Parathyroid adenoma (tissue), 2 donors: ENCODE data around the gene L2HGDH.

Source experiments
- H2AFZ ChIP-seq: fragments of 300-600 bp; sonication (generic); one replicate; pipeline ENCODE4 v1.7.0; 2017; ENCODE audit warnings: antibody characterized with exemption, mild to moderate bottlenecking
- H3K27ac ChIP-seq: fragments of 300-600 bp; sonication (generic); one replicate; pipeline ENCODE4 v1.7.0; 2017
- H3K27me3 ChIP-seq: fragments of 300-600 bp; sonication (generic); one replicate; pipeline ENCODE4 v1.7.0; 2017; ENCODE audit warnings: low read length; ENCODE audit not compliant: control insufficient read depth, insufficient read depth
- H3K36me3 ChIP-seq: fragments of 300-600 bp; sonication (generic); one replicate; pipeline ENCODE4 v1.7.0; 2017; ENCODE audit warnings: low read length; ENCODE audit not compliant: control insufficient read depth, insufficient read depth
- H3K4me1 ChIP-seq: fragments of 300-600 bp; sonication (generic); one replicate; pipeline ENCODE4 v1.7.0; 2017; ENCODE audit warnings: control low read depth
- H3K4me2 ChIP-seq: fragments of 300-600 bp; sonication (generic); one replicate; pipeline ENCODE4 v1.7.0; 2017; ENCODE audit warnings: low read length
- H3K4me3 ChIP-seq: fragments of 300-600 bp; sonication (generic); one replicate; pipeline ENCODE4 v1.7.0; 2017; ENCODE audit warnings: low read depth, low read length
- H3K79me2 ChIP-seq: fragments of 300-600 bp; sonication (generic); one replicate; pipeline ENCODE4 v1.7.0; 2017; ENCODE audit warnings: control low read depth
- H3K9ac ChIP-seq: fragments of 300-600 bp; sonication (generic); one replicate; pipeline ENCODE4 v1.7.0; 2017; ENCODE audit warnings: mild to moderate bottlenecking
- H3K9me3 ChIP-seq: fragments of 300-600 bp; sonication (generic); one replicate; pipeline ENCODE4 v1.7.0; 2017; ENCODE audit warnings: low read length; ENCODE audit not compliant: control insufficient read depth
- CTCF ChIP-seq: fragments of 300-600 bp; sonication (generic); IDR thresholded peaks from one replicate; pipeline ENCODE4 v1.7.0; 2017; ENCODE audit warnings: antibody characterized with exemption, mild to moderate bottlenecking
- donor health status: primary hyperparathyroidism.

L2HGDH gene

DNA sequence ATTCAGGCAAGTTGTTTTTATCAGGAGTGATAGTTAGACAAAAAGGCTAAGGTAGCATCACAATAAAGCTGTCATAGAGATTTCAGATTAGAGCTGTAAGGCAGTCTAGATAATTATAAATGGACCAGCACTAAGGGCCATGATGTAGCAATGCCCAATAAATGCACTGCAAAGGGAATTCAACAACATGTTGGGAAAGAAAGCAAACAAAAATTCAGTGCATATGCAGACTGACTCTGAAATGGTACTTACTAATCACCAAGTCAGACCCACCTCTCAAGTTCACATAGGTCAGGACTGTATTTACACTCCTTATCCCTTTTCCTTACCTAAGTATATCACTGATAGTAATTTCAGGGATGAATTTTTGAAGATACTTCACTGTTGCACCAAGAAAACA, 47.0 kb downstream of the L2HGDH start:
- TF ChIP-seq CTCF = no peak
- Histone ChIP-seq H3K79me2 (no peaks in the 10 kb centered on the region), H3K27me3 (no peaks in the 10 kb centered on the region), H2AFZ (no peak overlapping the region), H3K9me3 (no peaks in the 10 kb centered on the region), H3K9ac (no peak overlapping the region), H3K36me3 (no peaks in the 10 kb centered on the region), H3K4me2 (no peak overlapping the region), H3K4me3 (no peak overlapping the region), H3K4me1 (no peaks in the 10 kb centered on the region), H3K27ac (no peak overlapping the region)

DNA sequence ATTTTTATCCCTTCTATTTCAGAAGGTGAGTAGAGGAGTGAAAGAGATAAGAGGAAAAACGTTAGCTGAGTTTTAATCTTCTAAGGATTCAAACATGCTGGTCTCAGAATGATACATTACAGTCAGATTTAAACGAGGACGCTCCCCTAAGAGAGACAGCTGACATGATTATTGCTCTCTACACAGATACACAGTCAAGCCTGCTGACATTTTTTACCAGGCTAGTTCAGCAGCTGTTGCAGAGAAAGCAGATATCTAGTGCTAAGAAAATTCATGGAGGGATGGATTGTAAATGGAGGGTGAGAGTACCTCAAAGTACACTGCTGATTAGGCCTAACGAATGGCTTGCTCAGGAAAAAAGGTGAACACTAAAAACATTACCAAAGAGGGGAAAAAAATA, 48.7 kb downstream of the L2HGDH start:
- no peak overlapping the region for H3K9ac ChIP-seq
- no peak overlapping the region for H2AFZ ChIP-seq
- H3K4me3 ChIP-seq = no peak overlapping the region
- H3K4me1 ChIP-seq = no peaks in the 10 kb centered on the region
- H3K27ac ChIP-seq = no peak overlapping the region
- no peak for TF ChIP-seq CTCF
- H3K4me2 ChIP-seq = no peak overlapping the region
- H3K9me3 ChIP-seq = no peaks in the 10 kb centered on the region
- H3K36me3 ChIP-seq = no peaks in the 10 kb centered on the region
- H3K79me2 ChIP-seq = no peaks in the 10 kb centered on the region
- no peaks in the 10 kb centered on the region for H3K27me3 ChIP-seq

- Histone ChIP-seq H3K27ac (no peak overlapping the region), H3K4me2 (no peak overlapping the region), H3K4me3 (no peak overlapping the region), H3K36me3 (no peaks in the 10 kb centered on the region), H3K79me2 (no peaks in the 10 kb centered on the region), H3K4me1 (no peaks in the 10 kb centered on the region), H3K9me3 (no peaks in the 10 kb centered on the region), H2AFZ (no peak overlapping the region), H3K9ac (no peak overlapping the region), H3K27me3 (no peaks in the 10 kb centered on the region)
- no peak for TF ChIP-seq CTCF
These were observed 49.2 kb downstream of the L2HGDH start for GRCh38 chr14:50262865-50263264.

DNA sequence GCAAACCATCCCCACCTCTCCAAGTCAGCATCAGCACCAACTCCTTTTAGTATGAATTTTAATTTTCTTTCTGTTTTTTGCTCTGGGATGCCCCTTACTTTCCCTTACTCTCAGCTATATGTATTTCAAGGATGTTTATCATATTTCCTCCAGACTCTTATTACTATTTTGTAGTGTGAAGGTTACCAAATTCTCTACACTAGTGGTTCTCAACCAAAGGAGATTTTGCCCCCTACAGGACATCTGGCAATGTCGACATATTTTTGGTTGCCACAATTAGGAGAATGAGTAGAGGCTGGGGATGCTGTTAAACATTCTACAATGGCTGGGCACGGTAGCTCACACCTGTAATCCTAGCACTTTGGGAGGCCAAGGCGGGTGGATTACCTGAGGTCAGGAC, 51.5 kb downstream of the L2HGDH start:
- H3K27me3 ChIP-seq = no peaks in the 10 kb centered on the region
- H3K27ac ChIP-seq = no peak overlapping the region
- no peaks in the 10 kb centered on the region for H3K4me1 ChIP-seq
- H3K36me3 ChIP-seq = no peaks in the 10 kb centered on the region
- no peak overlapping the region for H2AFZ ChIP-seq
- TF ChIP-seq CTCF = peak; percentile 42
- no peak overlapping the region for H3K4me2 ChIP-seq
- no peaks in the 10 kb centered on the region for H3K79me2 ChIP-seq
- H3K9me3 ChIP-seq = no peaks in the 10 kb centered on the region
- H3K9ac ChIP-seq = no peak overlapping the region
- no peak overlapping the region for H3K4me3 ChIP-seq

DNA sequence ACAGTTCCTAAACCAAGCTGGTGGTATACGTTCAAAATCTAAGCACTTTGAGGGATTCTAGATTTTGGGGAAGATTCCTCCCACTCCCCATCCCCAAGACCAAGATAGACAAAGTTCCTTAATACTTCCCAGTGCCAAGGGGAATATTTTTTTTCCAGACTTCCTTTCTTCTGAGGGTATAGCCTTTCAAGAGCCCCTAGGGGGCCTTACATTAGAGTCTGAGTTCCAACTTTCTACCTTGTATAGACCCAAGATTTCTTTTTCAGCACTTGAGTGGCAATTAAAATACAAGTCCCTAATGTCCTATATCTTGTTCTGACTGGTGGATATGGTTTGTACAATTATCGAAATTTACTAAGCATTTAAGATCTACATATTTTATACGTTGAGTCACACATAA, 52.0 kb downstream of the L2HGDH start:
- H3K4me1 ChIP-seq = no peaks in the 10 kb centered on the region
- no peaks in the 10 kb centered on the region for H3K79me2 ChIP-seq
- no peak overlapping the region for H3K4me2 ChIP-seq
- H3K36me3 ChIP-seq = no peaks in the 10 kb centered on the region
- no peak overlapping the region for H3K27ac ChIP-seq
- H3K9ac ChIP-seq = no peak overlapping the region
- TF ChIP-seq CTCF = no peak
- no peaks in the 10 kb centered on the region for H3K27me3 ChIP-seq
- H2AFZ ChIP-seq = no peak overlapping the region
- no peak overlapping the region for H3K4me3 ChIP-seq
- H3K9me3 ChIP-seq = no peaks in the 10 kb centered on the region
